Stimulated activated CD8-positive, alpha-beta memory T cell treated with anti-CD3 and anti-CD28 coated beads, Interleukin-4, amount 100 ng/mL, for 24 hours (primary cell): ENCODE measurements around the gene KLHDC3.
"Not testable (repeated sequence)": the region's sequence is repeated elsewhere in the genome, so short reads cannot be mapped to it uniquely, and the experiment has no call there.

Experiments used
- DNase-seq: peaks from one replicate; pipeline ENCODE4 v3.0.0-alpha.2; 2020; ENCODE audit warnings: low read depth

The KLHDC3 gene

GRCh38 chr6:42988486-42989020 is 25.5 kb upstream of the KLHDC3 start:
- no peak for DNase-seq

- no peak for DNase-seq
These were observed 24.1 kb upstream of the KLHDC3 start for GRCh38 chr6:42989923-42990322.

GRCh38 chr6:42993445-42993844 is 20.6 kb upstream of the KLHDC3 start:
- no peak for DNase-seq

- no peak for DNase-seq
These were observed 17.5 kb upstream of the KLHDC3 start for GRCh38 chr6:42996513-42996912.

GRCh38 chr6:42998205-42998604 is 15.8 kb upstream of the KLHDC3 start:
- DNase-seq: not testable (repeated sequence)

- no peak for DNase-seq
These were observed 12.2 kb upstream of the KLHDC3 start for GRCh38 chr6:43001843-43002242.

- no peak for DNase-seq
These were observed 8.2 kb upstream of the KLHDC3 start for GRCh38 chr6:43005844-43006243.

GRCh38 chr6:43006251-43006650 is 7.8 kb upstream of the KLHDC3 start:
- no peak for DNase-seq

- DNase-seq: no peak
These were observed 6.9 kb upstream of the KLHDC3 start for GRCh38 chr6:43007126-43007525.

GRCh38 chr6:43009124-43009523 is 4.9 kb upstream of the KLHDC3 start:
- no peak for DNase-seq

GRCh38 chr6:43011207-43011606 is 2.8 kb upstream of the KLHDC3 start:
- no peak for DNase-seq

- DNase-seq: no peak
These were observed 1.7 kb upstream of the KLHDC3 start for GRCh38 chr6:43012364-43012763.

- DNase-seq: peak; percentile 2
These were observed 779 bp upstream of the KLHDC3 start for GRCh38 chr6:43013097-43013842.

- DNase-seq: no peak
These were observed 423 bp downstream of the KLHDC3 start for GRCh38 chr6:43014434-43014909.

GRCh38 chr6:43016176-43016942 is 2.3 kb downstream of the KLHDC3 start:
- DNase-seq: no peak

- no peak for DNase-seq
These were observed 2.9 kb downstream of the KLHDC3 start for GRCh38 chr6:43016943-43017334.

- DNase-seq: no peak
These were observed 5.1 kb downstream of the KLHDC3 start for GRCh38 chr6:43019152-43019551.

- no peak for DNase-seq
These were observed 6.1 kb downstream of the KLHDC3 start for GRCh38 chr6:43020052-43020705.

- no peak for DNase-seq
These were observed 6.8 kb downstream of the KLHDC3 start for GRCh38 chr6:43020847-43021246.

- peak; percentile 66 for DNase-seq
These were observed 7.4 kb downstream of the KLHDC3 start, which contains the start of gene RRP36 for GRCh38 chr6:43021270-43022047. TSS of gene RRP36 (plus strand) at chr6:43021623. CDS start at chr6:43021655, 32 bp downstream.

- no peak for DNase-seq
These were observed 10.4 kb downstream of the KLHDC3 start for GRCh38 chr6:43024436-43024835.

GRCh38 chr6:43026365-43026764 is 12.3 kb downstream of the KLHDC3 start:
- DNase-seq: no peak
